ENCODE results near the gene GATA5. TPM values are rescaled to one million over a fixed set of nuclear protein-coding genes. Genes with fewer than 3 reads are reported as not detected.

Gene GATA5, protein sequence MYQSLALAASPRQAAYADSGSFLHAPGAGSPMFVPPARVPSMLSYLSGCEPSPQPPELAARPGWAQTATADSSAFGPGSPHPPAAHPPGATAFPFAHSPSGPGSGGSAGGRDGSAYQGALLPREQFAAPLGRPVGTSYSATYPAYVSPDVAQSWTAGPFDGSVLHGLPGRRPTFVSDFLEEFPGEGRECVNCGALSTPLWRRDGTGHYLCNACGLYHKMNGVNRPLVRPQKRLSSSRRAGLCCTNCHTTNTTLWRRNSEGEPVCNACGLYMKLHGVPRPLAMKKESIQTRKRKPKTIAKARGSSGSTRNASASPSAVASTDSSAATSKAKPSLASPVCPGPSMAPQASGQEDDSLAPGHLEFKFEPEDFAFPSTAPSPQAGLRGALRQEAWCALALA
- total RNA-seq (2021) (1.4 to 2.3 TPM (median 1.6 TPM) in 3 replicates), Bru-seq, nascent RNA (percentile 28 among the genes with signal in this experiment)
- long read RNA-seq, experiment 1, transcript GATA5-201 (7 exons, 2,595 nt), result major isoform, 10 of 13 reads
- long read RNA-seq, experiment 1, partial matches to known transcripts, result 2 of 13 reads
- long read RNA-seq, experiment 1, other reads (novel, unspliced or antisense), result 1 of 13 reads
- long read RNA-seq, experiment 2, partial matches to known transcripts, result 2 of 6 reads
- long read RNA-seq, experiment 2, other reads (novel, unspliced or antisense), result 4 of 6 reads
- long read RNA-seq, experiment 3, result 0 reads

DNA sequence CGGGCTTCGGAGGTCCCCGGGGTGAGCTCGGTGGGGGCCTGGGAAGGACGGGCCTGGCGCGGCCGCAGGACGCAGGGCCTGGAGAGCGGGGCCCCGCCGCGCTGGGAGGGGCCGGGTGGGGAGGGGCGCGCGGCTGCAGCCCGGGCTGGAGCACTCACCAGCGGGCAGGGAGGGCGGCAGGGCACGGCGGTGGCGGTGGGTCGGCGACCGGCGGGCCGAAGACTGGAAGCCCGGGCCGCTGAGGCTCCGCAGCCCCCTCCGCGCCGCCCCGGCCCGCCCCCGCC, at the start of gene GATA5:
GATA5 (minus strand) TSS at position 224 of the 284 bp plus-strand sequence. CDS start 474 bp downstream, outside the sequence.
- Mint-ChIP-seq H3K4me1 (peaks cover 15% of the 10 kb centered on the region), H3K27me3 (ENCODE audit: low read depth) (peaks cover 76% of the 10 kb centered on the region), H3K4me3 (peak within 1 kb of the TSS; percentile 67), H3K9me3 (no peaks in the 10 kb centered on the region), H3K36me3 (no peaks in the 10 kb centered on the region), H3K27ac (no peak within 1 kb of the TSS)
- ATAC-seq, result peak; percentile 35
- DNase-seq (ENCODE audit: low spot score), result no peak
- ChIA-PET POLR2A (no interaction called here), CTCF (interaction anchor here (0.6 to 3.3 kb wide), 3 partner anchors 24 to 65 kb away, joined by 3 to 16 read pairs (median 5); no protein-coding TSS in a partner anchor)
- TF ChIP-seq CREM (CRISPR knock-in tag; IDR thresholded peaks at IDR 0.05) (no peak), ZNF423 (CRISPR knock-in tag; IDR thresholded peaks at IDR 0.05) (0 out of 2 replicates have a peak, but pooled peaks have one; percentile 3)

DNA sequence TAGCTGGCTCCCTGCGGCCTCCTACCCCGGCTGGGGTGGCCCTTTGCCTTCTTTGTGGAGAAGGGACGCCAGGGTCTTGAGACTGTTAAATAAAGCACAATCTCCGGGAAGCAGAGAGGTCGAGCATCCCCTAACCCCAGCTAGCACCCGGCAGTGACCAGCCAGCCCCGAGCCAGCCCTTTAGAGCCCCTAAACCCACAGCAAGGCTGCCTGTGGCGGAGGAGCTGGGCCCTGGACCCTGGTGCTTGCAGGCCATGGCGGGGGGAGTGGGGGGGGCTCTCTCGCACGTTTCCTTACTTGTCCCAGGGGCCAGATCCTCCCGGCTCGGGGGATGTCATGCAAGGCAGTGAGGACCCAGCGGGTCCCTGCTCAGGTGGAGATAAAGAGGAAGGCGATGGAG, 49.2 kb upstream of the GATA5 start:
- ATAC-seq (no peak), DNase-seq (ENCODE audit: low spot score) (no peak)
- POLR2A ChIA-PET, result no interaction called here
- no peaks in the 10 kb centered on the region for H3K9me3 Mint-ChIP-seq
- CTCF ChIA-PET, result interaction anchor here (0.9 to 2.4 kb wide), 8 partner anchors 9 to 756 kb away, joined by 3 to 12 read pairs (median 4); no protein-coding TSS in a partner anchor
- no peak overlapping the region for H3K27ac Mint-ChIP-seq
- H3K27me3 Mint-ChIP-seq (ENCODE audit: low read depth), result no peaks in the 10 kb centered on the region
- no peaks in the 10 kb centered on the region for H3K36me3 Mint-ChIP-seq
- no peak for TF ChIP-seq ETV6 (CRISPR knock-in tag; IDR thresholded peaks at IDR 0.05)
- no peak for TF ChIP-seq ZMAT4 (CRISPR knock-in tag; IDR thresholded peaks at IDR 0.05)
- TF ChIP-seq NR3C1 (CRISPR knock-in tag; conservative IDR thresholded peaks at IDR 0.05; ENCODE audit: low read depth), result no peak
- no peak for TF ChIP-seq SOX15 (CRISPR knock-in tag; IDR thresholded peaks at IDR 0.05)
- TF ChIP-seq, protein P1, sequence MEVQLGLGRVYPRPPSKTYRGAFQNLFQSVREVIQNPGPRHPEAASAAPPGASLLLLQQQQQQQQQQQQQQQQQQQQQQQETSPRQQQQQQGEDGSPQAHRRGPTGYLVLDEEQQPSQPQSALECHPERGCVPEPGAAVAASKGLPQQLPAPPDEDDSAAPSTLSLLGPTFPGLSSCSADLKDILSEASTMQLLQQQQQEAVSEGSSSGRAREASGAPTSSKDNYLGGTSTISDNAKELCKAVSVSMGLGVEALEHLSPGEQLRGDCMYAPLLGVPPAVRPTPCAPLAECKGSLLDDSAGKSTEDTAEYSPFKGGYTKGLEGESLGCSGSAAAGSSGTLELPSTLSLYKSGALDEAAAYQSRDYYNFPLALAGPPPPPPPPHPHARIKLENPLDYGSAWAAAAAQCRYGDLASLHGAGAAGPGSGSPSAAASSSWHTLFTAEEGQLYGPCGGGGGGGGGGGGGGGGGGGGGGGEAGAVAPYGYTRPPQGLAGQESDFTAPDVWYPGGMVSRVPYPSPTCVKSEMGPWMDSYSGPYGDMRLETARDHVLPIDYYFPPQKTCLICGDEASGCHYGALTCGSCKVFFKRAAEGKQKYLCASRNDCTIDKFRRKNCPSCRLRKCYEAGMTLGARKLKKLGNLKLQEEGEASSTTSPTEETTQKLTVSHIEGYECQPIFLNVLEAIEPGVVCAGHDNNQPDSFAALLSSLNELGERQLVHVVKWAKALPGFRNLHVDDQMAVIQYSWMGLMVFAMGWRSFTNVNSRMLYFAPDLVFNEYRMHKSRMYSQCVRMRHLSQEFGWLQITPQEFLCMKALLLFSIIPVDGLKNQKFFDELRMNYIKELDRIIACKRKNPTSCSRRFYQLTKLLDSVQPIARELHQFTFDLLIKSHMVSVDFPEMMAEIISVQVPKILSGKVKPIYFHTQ (CRISPR knock-in tag; IDR thresholded peaks at IDR 0.05), result no peak
- no peak for TF ChIP-seq SP1 (CRISPR knock-in tag; conservative IDR thresholded peaks at IDR 0.05)
- no peak for TF ChIP-seq E2F1 (CRISPR knock-in tag; IDR thresholded peaks at IDR 0.05)
- TF ChIP-seq ZNF121 (CRISPR knock-in tag; IDR thresholded peaks at IDR 0.05), result no peak
- no peak for TF ChIP-seq RELA (CRISPR knock-in tag; IDR thresholded peaks at IDR 0.05; ENCODE audit: borderline replicate concordance)
- TF ChIP-seq, protein P2, sequence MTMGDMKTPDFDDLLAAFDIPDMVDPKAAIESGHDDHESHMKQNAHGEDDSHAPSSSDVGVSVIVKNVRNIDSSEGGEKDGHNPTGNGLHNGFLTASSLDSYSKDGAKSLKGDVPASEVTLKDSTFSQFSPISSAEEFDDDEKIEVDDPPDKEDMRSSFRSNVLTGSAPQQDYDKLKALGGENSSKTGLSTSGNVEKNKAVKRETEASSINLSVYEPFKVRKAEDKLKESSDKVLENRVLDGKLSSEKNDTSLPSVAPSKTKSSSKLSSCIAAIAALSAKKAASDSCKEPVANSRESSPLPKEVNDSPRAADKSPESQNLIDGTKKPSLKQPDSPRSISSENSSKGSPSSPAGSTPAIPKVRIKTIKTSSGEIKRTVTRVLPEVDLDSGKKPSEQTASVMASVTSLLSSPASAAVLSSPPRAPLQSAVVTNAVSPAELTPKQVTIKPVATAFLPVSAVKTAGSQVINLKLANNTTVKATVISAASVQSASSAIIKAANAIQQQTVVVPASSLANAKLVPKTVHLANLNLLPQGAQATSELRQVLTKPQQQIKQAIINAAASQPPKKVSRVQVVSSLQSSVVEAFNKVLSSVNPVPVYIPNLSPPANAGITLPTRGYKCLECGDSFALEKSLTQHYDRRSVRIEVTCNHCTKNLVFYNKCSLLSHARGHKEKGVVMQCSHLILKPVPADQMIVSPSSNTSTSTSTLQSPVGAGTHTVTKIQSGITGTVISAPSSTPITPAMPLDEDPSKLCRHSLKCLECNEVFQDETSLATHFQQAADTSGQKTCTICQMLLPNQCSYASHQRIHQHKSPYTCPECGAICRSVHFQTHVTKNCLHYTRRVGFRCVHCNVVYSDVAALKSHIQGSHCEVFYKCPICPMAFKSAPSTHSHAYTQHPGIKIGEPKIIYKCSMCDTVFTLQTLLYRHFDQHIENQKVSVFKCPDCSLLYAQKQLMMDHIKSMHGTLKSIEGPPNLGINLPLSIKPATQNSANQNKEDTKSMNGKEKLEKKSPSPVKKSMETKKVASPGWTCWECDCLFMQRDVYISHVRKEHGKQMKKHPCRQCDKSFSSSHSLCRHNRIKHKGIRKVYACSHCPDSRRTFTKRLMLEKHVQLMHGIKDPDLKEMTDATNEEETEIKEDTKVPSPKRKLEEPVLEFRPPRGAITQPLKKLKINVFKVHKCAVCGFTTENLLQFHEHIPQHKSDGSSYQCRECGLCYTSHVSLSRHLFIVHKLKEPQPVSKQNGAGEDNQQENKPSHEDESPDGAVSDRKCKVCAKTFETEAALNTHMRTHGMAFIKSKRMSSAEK (CRISPR knock-in tag; IDR thresholded peaks at IDR 0.05; ENCODE audit: borderline replicate concordance), result no peak
- TF ChIP-seq, protein P3, sequence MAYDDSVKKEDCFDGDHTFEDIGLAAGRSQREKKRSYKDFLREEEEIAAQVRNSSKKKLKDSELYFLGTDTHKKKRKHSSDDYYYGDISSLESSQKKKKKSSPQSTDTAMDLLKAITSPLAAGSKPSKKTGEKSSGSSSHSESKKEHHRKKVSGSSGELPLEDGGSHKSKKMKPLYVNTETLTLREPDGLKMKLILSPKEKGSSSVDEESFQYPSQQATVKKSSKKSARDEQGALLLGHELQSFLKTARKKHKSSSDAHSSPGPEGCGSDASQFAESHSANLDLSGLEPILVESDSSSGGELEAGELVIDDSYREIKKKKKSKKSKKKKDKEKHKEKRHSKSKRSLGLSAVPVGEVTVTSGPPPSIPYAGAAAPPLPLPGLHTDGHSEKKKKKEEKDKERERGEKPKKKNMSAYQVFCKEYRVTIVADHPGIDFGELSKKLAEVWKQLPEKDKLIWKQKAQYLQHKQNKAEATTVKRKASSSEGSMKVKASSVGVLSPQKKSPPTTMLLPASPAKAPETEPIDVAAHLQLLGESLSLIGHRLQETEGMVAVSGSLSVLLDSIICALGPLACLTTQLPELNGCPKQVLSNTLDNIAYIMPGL (CRISPR knock-in tag; IDR thresholded peaks at IDR 0.05), result no peak
- H3K4me1 Mint-ChIP-seq, result peaks cover 11% of the 10 kb centered on the region
- no peak overlapping the region for H3K4me3 Mint-ChIP-seq

All from WTC11 (cell line).